GM18498 (cell line): ENCODE results near the gene CTTNBP2.

ENCODE experiments used
- ATAC-seq: cut with Tn5 transposase; IDR thresholded peaks from one replicate; pipeline ENCODE4 v1.9.1; 2021; ENCODE audit warnings: mild to moderate bottlenecking, moderate library complexity; ENCODE audit not compliant: unreplicated experiment

CTTNBP2 gene

DNA sequence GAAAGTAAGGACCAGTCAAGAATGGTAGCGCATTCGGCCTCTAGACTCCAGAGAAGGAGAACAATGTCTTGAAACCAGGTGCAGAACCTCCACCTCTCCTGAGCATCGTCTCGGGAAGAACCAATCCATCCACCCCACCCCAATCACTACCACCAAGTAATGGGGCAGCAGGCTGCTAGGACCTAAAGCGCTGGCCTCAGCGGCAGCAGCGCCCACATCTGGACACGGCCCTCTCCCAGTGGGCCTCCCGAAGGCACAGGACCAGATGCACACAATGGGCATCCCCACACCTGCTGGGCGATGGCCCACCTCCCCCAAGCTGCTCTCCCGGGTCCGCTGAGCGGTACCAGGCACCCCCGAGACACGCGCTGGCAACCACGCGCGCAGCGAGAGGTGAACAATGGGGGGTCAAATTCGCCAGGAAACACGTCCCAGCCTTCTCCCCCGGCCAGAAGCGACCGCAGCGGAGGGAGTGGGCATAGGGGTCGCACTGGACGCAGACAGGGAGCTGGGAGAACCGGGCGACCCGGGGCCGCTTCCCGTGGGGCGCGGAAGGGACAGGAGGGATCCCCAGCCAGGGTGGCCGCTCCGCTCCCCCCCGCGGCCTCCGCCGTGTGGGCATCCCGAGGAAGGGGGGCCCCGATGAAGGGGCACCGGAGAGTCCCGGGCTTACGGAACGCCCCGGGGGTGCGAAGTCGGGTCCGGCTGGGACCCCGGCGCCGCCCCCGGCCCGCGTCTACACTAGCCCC lies 506 bp downstream of the CTTNBP2 start:
- ATAC-seq, result no peak

DNA sequence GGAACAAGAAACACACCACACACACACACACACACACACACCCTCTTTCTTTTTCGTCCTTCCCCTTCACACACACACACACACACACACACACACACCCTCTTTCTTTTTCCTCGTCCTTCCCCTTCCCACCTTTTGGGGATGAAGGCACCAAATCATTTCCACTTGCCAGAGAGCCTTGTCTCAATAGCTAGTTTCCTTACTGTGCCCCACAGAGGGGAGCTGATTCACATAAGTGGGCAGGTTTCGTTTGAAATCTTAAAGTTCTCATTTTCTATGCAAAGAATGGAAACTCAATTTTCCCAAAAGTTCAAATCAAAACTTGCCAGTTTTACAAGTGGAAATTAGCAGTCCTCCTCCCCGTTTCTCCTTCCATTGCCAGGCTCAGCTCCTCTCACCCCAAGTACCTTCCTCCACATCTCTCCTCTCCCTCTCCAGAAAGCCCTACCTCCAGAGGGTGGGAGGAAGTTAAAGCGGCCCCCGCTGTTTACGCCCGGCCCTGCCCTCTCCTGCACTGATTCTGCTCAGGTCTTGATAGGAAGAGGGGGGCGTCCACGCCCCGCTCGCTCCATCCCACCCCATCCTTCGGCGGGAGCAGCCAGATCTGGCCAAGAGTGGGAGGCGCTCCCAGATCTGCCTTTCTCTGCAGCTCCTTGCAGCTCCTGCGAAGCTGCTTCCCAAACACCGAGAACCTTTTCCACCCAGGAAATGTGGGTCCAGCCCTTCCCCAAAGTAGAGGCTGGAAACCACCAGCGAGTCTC lies 1.3 kb downstream of the CTTNBP2 start:
- no peak for ATAC-seq

DNA sequence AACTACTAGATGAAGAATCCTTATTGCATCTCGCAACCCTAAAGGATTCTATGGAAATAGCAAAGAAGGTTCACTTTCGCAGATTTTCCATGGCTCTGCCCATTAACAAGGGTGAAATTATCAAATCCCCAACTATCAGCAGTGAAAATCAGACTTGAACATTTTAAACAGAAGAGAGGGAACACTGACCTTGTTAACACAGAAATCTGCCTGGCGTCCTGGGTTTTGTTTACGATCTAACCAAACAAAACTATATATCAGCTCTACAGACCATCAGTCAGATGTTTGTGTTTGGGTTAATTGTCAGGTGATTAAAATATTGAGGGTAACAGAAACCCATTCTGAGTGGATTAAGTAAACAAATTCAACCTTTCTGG lies 1.9 kb downstream of the CTTNBP2 start:
- no peak for ATAC-seq

DNA sequence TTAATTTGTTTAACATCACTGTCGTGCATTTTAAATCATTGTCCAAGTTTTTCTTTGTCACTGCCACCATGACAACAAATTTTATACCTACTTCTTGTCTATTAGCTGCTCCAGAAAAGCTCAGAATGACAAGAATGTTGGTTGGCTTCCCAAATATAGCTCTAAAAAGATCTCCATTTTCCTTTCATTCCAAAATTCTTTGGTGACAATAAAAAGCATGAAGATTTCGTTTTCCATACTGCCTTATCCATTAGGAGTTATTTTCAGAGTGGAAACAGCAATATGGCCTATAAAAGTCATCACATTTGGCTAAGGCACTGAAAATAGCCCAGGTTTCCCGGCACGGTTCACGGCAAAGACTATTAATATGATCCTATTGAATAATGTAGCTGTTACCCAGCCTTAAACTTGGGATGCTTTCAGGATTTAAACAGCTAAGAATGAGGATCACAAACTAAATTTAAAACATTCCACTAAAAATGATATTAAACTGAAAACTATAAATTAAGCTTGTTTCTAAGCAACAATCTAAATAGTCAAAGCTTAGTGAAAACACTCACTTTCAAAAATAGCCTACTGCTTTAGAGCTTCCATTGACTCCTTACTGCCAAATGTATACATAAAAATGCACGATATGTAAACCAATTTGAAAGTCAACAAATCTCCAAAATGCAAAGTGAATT lies 2.7 kb downstream of the CTTNBP2 start:
- no peak for ATAC-seq

DNA sequence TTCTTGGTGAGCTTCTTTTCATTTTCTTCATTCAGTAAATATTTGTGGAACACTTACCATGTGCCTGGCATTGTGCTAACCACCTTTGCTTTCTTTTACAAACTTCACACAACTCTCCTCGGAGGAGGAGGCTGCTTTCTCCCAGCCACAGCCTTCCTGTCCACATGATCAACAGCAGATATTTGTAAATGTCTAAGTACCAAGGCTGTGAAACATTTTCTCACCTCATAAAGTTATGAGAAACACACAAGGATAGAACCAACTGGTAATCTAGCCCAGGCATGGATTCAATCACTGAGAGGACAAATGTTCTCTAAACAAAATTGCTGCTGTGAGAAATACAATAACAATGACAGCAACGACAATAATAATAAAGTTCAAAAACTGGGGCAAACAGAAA lies 3.9 kb downstream of the CTTNBP2 start:
- ATAC-seq, result no peak

DNA sequence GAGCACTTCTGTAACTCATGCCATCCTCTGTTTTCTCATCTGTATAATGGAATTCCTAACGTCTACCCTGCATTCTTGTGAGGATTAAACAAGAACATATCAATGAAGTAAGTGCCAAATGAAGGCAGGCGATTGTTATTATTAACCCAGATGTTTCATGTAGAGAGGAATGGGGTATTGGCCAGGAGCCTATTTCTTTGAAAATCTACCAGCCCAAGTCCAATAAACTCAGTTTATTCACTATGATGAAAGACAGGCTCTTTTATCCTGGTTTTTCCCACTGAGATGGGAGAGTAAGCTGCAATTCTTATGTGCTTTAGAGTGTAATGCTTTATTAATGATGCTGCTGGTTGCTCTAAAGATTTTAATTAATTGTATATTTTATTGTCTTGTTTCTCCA lies 9.6 kb downstream of the CTTNBP2 start:
- ATAC-seq, result no peak

DNA sequence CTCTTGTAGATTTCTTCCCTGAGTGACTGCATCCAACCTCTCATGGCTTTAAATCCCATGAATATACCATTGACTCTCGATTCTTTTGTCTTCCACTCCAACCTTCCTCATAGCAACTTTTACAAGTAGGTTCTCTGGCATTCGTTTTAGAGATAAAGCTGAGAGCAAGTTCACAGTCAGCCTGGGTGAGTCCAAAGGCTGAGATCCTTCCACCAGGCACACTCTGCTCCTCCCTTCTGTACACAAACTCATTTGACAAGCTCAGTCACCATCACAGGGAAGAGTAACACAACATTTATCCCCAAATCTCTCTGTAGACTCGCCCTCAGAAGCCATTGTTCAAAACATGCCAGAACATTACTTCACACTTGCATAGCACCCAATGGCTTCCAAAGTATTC lies 10.9 kb downstream of the CTTNBP2 start:
- no peak for ATAC-seq

DNA sequence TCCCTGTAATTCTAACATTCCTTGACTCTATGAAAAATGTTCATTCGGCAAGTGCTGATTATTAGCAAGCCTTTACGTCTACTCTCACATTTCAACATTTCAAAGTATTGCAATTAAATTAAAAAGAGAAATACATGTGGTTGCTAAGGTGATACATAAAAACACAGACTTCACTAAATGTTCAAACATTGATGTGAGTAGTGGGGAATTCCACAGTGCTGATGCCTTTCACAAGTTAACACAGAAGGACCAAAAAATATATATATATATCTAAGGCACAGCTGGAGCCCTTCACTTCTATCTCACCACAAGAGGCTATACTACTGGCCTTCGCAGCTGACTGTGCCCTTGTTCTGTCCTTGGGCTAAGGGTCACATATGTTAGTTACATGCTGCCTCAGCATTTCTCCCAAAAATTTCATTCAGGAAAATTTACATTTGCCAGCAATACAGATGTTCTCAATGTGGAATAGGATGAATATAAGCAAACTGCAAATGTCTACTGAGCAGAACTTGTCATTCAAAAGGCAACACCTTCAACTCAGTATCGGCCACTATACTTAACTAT lies 13.9 kb downstream of the CTTNBP2 start:
- no peak for ATAC-seq

DNA sequence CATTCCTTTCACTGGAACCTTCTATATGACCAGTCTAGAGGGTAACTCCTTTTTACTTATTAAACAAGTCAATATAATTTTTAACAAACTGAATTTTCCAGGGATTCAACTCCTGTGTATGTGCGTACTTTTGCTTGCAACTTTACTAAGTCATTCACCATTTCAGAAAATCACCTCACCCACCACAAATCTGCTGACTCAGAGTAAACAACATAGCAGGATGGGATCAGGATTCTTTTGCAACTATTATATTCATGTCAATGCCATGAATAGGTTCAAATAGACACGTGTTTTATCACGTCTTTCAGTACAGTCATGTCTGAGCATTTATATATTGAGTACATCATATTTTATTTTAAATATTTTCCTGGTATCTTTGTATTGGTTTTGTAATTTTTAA lies 14.5 kb downstream of the CTTNBP2 start:
- ATAC-seq, result no peak

DNA sequence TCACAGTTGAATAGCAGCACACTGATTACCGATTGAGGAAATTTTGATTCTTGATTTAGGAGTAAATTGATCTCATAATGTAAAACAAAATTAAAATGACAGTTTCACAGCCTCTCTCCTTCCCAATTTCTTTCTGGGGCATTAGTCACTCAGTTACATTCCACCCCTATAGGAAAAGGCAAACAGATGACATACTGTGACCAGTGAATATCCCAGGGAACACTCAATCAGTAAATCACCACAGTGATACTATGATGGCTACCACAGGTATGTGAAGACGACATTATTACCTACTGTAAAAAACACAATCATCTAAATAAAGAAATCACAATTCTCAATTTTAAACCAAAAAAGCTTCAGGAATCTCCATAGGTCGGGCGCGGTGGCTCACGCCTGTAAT lies 15.5 kb downstream of the CTTNBP2 start:
- ATAC-seq, result no peak

DNA sequence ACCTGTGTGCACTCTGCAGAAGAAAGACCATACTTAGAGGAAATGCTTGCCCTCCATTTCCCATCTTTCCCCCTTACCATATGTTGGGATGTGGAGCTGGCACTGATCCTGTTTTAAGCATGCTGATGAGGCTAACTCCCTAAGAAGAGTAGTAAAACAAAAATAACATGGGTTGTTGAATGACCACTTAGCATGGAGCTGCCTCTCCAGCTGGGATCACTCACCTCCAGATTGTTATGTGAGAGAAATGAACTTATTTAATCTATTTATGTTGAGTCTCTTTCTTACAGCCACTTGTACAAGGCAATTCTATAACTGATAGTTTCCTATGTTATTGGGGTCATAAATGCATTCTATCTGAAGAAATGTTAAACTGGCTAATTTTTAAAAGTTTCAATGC lies 17.0 kb downstream of the CTTNBP2 start:
- no peak for ATAC-seq

DNA sequence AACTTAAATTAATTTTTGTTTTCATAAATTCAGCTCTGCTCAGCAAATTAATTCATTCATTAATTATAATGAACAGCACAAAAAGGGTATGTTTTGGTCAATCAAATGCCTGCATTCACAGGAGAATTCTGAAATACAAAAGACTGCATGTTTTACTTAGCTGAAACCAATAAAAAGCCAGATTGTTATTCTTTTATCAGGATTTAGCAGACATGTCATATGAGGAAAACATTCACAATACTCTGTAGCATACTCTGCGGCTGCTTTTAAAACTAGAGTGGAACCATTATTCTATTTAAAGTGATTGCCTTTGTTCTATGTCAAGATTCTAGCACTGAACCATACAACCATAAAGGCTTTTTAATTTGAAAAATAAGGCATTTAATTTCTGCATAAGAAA lies 19.1 kb downstream of the CTTNBP2 start:
- ATAC-seq, result no peak

DNA sequence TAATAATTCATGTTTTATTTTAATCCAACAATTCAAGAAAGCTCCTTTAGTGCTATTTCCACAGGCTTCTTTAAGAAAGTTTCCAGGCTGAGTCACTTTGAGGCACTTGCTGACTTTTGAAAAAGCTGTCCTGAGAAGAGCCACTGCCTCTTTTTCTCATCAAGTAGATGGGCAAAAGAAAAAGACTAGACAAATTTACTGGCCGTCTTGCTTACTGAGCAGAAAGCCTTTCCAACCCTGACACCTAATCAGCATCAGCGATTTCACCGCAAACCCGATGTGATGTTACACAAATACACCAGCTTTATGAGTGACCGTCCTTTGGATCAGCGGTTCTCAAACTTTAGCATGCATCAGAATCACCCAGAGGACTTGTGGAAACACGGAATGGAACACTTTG lies 24.3 kb downstream of the CTTNBP2 start:
- no peak for ATAC-seq

DNA sequence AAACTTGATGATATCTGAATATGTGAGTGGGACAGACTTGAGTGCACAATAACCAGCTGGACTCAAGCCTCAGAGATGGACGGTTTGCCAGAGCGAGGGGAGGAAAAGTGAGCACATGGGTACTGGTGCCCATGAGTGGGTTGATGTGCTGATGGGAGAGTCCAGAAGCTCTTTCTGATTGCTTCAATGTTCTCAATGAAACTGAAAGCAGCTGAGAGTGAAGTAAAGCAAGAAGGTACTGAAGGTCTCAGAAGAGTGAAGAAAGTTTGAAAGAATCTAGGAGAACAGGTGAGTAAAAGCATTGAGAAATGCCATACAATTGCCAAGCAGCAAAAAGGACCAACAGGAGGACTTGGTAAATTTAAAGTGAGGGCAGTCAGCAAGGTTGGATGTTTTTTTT lies 28.6 kb downstream of the CTTNBP2 start:
- ATAC-seq, result peak; percentile 58

DNA sequence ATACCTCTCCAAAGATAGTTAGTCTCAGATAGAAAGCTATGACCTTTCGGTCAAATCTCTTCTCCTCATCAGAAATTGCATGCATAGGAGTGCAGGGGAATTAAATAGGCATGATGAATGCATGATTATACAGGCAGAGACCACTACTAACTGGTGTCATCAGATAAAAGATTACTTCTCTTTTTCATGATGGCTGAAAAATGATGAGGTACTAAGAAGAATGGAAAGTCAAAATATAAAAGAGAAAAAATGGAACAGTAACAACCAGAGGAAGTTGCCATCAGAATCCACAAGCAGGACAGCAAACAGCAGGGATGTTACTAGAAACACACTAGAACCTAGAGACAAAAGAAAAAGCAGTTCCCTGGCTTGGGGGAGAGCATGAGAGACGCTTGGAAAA lies 31.6 kb downstream of the CTTNBP2 start:
- no peak for ATAC-seq

DNA sequence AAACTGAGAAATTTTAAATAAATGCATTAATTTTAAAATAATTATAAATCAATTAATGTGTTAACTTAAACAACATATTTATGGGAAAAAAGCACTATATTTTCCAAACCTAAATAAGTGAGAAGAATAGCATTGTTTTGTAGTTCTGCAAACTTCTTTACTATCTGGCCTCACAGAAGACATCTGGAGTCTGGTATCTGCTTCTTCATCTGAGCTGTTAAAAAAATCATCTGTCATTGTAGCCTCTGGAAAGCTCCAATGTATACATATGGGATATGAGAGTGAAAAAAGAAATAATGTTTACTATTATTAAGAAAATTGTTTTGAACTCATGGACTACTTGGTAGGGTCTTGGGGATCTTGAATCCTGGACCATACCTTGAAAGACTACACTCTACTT lies 32.2 kb downstream of the CTTNBP2 start:
- ATAC-seq, result no peak

DNA sequence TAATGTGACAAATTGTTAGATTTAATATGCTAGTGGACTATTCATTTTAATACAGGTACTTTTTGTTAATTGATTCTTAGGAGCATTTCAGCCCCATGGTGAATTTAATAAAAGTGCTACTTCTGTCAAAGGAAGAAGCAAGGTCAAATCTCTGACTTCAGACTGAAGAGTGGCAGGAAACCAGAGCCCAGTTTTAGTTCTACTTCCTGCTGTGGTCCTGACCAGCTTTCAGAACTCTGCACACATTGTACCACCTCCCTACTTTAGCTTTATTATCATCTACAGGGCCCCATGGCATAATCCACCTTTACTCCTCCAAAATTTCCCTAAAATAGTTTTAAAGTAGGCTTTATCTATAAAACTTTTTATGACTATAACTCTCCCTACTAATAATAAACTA lies 33.7 kb downstream of the CTTNBP2 start:
- ATAC-seq, result peak; percentile 75

DNA sequence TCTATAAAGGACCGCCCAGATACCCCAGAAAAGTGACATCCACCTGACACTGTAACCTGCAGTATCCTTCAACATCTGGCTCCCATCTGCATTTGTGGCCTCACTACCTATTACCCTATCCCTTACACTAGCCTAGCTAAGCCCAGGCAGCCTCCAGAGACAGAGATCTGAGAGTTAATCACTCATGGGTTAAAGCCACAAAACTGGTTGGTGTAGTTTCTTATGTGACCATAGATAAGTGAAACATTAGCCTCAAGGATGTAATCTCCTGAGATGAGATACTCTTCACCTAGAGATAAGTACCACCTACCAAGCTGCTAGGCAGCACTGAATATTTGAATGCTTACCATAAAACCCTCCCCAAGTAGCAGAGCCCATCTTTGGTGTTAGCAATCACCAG lies 35.4 kb downstream of the CTTNBP2 start:
- peak; percentile 95 for ATAC-seq

DNA sequence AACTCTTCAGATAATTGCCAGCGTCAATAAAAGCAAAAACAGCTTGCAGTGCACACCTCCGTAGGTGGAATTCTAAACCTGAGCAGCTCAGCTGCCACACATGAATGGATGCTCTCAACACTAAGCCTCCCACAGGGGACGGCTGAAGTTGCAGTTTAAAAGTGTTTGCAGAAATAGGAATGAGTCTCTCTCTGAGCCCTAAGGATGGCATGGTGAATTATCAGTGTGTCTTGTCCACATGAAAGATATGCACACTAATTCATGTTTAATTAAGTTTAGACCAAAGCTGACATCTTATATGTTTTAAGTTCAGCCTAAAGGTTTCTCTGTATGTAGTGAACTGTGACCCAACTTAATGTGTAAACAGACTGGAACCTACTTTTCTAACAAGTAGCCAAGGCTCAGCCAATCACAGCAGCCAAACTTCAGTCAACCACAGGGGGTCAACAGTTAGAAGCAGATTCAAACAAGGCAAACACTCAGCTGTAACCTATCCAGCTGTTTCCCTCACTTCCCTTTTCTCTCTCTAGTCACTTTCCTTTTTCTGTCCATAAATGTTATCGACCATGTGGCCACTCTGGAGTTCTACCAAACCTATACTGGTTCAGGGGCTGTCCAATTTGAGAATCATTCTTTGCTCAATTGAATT lies 38.1 kb downstream of the CTTNBP2 start:
- ATAC-seq, result no peak

DNA sequence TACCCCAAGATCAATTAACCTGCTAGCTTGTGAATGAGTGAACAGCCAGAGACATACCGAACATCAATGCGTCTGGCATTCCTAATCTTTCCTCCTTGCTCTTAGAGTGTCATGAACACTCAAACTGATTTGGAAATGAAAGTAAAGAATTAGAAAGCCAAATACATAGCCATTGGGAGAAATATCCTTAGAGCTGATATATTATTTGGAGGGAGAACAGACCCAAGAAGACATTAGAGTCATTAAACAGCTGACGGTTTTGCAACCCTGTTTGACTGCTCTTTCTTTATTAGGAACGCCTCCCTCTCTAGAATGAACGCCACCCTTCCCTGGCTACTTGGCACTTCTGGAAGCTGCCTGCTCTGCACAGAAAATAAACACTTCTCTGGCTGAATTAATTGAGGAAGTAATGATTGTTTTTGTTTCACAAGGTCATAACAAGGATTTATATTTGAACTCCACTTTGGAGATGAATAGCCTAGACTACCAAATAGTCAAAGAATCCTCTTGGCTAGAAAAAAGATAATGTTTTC lies 42.8 kb downstream of the CTTNBP2 start:
- ATAC-seq, result no peak
